Inferior parietal cortex (tissue), 1 donor: ENCODE data around the gene KLF6.

Experiments
- DNase-seq: peaks from one replicate; pipeline ENCODE4 v3.0.0-alpha.2; 2016; ENCODE audit errors: extremely low spot score

The KLF6 gene

GRCh38 chr10:3787816-3788215 lies 2.8 kb upstream of the KLF6 start:
- no peak for DNase-seq

DNA sequence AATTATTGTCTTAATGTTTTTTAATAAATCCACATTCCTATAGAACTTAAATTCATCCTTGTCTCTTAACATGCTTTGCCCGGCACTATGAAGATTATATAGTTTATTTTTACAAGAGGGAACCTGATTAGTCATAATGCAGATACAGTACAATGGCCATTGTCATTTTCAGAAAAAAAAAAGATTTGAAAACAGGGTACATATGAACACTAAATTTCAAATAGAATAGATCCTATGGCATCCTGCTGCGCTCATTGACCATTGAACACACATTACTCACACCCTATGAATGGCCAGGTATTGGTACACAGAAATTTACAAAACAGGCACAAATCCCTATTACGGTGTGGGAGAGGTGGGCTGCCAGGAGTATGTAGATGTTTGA lies 2.0 kb upstream of the KLF6 start:
- DNase-seq = no peak

DNA sequence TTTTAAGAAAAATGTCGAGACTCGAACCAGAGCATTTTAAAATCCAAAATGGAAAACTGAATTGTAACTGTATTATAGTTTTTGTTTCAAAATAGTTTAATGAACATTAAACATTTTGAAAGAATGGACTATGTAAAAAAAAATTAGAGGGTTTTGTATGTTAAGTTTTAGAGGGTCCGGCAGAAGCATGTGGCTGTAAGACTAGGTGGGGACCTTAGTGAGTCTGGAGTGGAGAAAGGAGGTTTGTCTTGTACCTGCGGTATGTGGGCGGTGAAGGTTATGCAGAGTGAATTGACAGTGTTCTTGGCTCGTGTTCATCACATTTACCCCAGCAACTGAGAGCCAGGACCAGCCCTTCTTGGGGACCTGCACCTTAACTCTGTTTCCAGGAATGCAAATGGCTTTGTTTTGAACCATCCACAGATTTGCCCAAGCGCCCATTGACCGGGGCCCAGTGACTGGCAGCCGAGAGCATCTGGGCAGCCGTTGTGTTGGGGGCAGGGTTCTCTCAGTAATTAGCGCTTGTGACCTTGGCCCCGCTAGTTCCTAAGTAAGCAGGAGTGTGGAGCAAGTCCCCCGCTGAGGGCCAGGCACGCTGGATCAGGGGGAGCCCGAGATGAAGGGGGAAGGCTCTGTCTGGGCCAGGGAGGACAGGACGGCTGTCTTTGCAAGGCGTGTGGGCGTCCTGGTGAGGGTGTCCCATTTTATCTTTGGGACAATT lies 1.4 kb upstream of the KLF6 start:
- DNase-seq = no peak

DNA sequence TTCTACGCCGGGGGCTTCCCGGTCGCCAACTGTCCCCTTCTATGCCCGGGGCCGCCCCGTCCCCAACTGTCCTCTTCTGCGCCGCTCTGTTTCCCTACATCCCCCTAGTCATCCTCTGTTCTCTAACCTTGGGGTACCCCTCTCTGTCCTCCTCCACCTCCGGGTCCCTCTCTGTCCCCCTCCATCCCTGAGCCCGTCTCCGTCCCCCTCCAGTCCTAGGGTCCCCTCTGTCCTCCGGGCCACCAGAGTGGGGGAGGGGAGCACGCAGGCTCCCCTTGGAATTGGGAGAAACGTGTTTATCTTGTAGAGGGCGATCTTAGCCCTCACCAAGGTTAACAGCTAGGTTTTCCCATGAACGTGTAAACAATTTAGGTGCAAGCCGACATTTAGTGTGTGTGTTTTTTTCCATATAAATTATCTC lies 852 bp upstream of the KLF6 start:
- no peak for DNase-seq

- DNase-seq = peak; percentile 99
Measured at GRCh38 chr10:3785251-3785850, 342 bp upstream of the KLF6 start.

GRCh38 chr10:3783682-3784432 lies 1.2 kb downstream of the KLF6 start:
- DNase-seq = peak; percentile 72

- no peak for DNase-seq
Measured at GRCh38 chr10:3783316-3783681, 1.7 kb downstream of the KLF6 start.

- peak; percentile 84 for DNase-seq
Measured at GRCh38 chr10:3782451-3783315, 2.3 kb downstream of the KLF6 start.

DNA sequence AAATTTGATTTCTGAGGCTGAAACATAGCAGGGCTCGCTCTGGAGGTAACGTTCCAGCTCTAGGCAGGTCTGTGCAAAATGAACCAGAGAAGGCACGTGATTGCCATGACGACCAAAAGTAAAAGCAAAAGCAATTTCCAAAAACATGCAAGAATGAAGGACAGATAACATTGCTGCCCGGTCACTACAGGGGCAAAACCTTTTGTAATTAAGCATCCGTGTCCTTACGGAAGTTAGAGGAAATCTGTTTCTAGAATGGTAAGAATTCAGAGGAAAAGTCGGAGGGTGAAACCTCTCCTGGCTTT lies 2.9 kb downstream of the KLF6 start:
- DNase-seq = no peak

- DNase-seq = no peak
Measured at GRCh38 chr10:3781468-3782145, 3.4 kb downstream of the KLF6 start.

DNA sequence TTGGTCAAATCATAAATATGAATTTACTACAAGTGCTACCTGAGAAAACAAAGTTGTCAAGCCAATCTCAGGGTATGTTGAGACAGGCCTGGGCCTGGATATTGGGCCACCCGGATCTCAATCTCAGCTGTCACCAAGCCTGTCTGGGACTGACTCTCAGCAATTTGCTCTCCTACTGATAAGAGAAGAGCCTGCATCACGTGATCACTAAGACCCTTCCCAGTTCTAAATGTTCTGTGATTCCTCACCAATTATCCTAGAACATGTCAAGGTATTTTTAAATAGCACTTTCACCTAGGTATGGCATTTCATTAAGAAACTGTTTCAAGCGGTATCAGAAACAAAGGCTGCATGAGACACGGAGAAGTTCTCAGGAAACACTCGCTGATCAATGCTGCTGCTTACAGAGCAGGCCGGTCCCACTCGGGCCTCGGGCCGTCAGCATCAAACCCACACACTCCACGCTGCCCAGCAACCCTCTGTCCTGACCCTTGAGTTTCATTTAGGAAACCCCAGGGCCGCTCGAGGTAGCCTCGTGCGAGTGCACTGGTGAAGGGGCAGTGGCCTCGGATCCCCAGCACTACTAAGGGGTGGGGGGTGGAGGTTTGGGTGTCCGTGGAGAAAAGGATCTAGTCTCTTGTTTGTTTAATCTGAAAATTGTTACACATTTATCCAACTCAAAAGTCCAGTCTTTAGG lies 4.1 kb downstream of the KLF6 start:
- no peak for DNase-seq

GRCh38 chr10:3780021-3780770 lies 4.8 kb downstream of the KLF6 start:
- DNase-seq = no peak

DNA sequence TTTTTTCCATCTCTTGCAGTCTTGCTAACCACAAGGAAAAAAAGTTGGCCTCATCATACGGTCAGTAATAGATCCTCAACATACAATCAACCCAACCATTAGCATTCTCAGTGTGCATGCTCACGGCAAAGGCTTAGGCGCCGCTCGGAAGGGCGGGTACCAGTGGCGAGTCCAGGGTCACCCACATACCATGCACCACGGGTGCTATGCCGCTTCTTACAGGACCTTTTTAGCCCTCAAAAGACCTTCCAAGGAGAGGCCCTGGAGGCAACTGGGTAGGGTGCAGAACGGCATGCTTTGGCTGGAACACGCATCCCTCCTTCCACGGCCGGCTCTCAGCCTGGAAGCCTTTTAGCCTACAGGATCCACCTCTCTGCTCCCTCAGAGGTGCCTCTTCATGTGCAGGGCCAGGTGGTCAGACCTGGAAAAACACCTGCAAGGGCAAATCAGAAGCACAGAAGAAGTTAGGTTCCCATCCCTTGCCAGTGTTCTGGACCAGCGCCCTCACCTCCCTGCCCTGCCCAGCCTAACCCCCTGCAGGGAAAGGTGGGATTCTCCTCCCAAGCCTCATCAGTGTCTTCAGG lies 5.8 kb downstream of the KLF6 start:
- no peak for DNase-seq

DNA sequence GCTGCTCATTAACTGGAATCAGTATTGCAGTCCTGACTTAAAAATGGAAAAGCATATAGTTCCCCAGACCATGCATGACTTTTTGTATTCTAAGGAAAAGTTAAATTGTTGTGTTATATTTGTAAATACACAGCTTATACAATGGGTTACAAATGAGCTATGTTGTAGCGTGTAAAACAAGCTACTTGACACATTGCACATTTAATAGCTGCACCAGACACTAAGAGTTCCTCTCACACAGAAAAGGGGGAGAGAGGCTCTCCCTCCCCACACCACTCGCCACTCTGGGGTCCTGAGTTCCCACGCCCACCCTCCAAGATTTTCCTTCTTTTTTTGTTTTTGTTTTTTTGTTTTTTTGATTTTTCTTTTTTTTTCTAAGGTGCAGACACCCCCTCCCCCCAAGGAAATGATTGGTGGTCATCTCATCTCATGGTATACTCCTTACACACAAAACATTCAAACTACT lies 6.3 kb downstream of the KLF6 start:
- DNase-seq = no peak

- DNase-seq = no peak
Measured at GRCh38 chr10:3777981-3778691, 6.9 kb downstream of the KLF6 start.

- DNase-seq = peak; percentile 25
Measured at GRCh38 chr10:3776796-3777571, 8.0 kb downstream of the KLF6 start.

DNA sequence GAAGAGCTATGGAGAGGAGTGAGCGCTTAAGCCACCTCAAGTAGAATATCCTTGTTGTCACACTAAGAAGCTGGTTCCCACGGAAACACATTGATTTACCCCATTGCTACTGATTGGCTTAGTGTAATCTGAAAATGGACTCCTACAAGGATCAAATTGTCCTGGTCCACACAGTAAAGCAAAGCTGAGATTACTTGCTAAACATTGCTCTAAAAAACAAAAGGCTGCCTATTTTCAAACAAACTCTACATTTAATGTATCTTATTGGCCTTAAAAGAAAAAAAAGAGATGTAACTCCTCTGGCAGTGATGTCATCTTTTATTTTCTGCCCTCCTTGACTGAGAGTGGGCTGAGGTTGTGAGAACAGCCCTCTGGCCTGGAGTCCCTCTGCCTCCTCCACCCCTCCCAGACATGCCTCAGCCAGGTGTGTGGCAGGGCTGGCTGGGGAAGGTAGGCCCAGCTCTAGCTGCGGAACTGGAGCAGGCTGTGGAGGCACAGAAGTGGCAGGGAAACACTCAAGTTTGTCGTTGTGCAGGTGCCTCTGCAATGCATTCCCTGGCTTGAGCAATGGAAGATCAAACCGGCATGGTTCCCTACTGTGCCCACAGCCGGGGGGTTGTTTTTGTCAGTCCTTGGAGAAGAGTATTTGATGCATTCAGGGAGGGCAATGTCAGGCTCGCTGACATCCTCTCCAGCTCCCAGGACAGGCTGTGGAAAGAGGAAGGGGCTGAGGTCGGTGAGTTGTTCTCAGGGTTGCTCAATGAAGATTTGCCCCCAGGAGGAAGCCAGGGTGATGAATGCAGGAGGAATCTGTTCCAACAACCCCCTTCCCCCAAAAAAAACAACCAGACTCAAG lies 9.1 kb downstream of the KLF6 start:
- DNase-seq = no peak
